Measurements from ENCODE around the gene SOAT1.
"Not testable (repeated sequence)": the region's sequence is repeated elsewhere in the genome, so short reads cannot be mapped to it uniquely, and the experiment has no call there.

SOAT1 gene

DNA sequence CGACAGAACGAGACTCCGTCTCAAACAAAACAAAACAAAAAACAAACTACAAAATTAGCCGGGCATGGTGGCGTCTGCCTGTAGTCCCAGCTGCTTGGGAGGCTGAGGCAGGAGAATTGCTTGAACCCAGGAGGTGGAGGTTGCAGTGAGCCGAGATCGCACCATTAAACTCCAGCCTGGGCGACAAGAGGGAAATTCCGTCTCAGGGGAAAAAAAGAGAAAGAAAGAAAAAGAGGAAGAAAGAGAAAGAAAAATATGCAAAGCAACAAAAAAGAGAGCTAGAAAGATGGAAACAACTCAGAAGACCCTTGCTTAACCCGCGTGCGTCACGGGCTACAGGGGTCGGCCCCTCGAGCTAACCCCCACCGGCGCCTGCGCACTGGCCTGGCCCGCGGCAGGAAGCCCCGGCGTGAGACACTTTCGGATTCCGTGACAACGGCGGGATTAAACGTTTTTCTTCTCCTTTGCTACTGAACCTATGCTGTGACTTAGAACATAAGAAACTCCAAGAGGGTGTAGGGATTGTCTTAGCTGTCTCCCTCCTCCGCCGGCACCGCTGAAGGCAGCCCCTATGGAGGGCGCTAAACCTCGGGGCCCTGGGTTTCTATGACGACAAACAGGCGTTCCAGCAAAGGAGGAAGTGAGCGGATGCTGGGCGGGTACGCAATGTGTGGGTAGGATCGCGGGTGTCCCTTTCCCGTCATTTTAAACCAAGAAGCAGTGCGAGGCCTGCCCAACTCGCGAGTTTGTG, 71.9 kb downstream of the SOAT1 start, which contains the start of gene AXDND1:
TSS of gene AXDND1 (plus strand) at position 630 of the 751 bp plus-strand sequence. CDS start 539 bp downstream, outside the sequence.
- DNase-seq: peak; percentile 75 to 84 (median 76)

- DNase-seq: no peak
These were observed 72.7 kb downstream of the SOAT1 start for GRCh38 chr1:179366093-179366800.

GRCh38 chr1:179369751-179370341, 76.2 kb downstream of the SOAT1 start:
- no peak for DNase-seq

DNA sequence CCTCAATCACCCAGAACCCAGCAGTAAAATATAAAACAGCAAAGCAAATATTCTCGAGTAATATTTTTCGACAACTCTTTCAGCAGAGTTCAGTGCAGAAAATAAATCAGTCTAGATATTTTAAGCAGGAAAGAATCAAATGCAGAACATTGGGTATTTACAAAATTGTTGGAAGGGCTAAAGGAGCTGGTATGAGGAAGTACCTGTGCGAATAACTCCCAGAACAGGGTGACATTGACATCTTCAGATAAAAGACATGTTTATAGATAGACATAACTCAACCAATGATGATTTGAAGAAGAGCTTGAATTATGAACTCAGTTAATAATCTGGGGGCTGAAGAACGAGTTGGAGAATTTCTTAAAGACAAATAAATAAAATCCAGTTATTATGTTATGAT, 78.6 kb downstream of the SOAT1 start:
- DNase-seq: no peak

DNA sequence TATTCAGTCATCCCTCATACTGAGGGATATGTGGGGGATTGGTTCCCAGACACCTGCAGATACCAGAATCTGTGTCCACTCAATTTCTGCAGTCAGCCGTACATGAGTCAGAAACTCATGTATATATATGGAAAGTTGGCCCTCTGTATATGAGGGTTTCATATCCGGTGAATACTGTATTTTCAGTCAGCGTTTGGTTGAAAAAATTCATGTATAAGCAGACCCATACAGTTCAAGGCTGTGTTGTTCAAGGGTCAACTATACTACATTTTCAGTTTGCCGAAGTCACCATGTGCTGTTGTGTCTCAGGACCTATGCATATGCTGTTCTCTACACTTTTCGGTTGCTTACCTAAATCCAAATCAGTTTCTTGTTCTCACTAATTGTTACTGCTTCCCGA, 82.6 kb downstream of the SOAT1 start:
- no peak for DNase-seq

DNA sequence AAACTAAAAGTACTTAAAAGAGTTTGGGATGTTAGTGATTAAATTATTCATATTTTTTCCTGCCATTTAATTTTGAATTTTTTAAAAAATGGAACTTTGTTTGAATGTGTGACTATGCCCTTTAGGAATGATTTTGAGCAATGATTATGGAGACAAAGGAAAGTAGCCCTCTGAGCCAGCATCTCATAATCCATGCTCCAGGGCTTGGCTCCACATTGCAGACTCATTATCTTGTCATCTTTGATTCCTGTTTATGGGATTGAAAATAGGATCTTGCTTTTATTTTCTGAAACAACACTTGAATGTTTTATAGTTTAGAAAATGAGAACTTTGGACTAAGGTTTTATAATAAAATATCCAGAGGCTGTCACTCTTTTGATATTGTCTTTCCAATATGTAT, 86.7 kb downstream of the SOAT1 start:
- DNase-seq: no peak

DNA sequence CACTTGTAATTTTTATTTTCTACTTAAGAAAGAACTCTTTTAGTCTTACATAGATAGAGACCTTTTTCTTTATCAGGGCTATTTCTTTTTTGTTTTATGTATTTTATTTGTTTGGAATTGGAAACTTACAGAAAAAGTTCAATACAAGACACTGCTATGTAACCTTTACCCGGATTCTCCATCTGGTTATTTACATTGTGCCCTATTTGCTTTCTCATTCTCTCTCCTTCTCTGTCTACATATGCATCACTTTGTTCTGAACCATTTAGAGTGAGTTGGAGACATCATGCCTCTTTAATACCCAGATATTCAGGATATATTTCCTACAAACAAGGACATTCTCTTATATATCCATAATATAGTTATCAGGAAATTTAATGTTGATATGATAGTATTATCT, 90.4 kb downstream of the SOAT1 start:
- no peak for DNase-seq

GRCh38 chr1:179385510-179385909, 91.9 kb downstream of the SOAT1 start:
- no peak for DNase-seq

- no peak for DNase-seq
These were observed 100.1 kb downstream of the SOAT1 start for GRCh38 chr1:179393721-179394120.

GRCh38 chr1:179399399-179399798, 105.8 kb downstream of the SOAT1 start:
- DNase-seq: not testable (repeated sequence)

All from activated CD4-positive, CD25-positive, alpha-beta regulatory T cell (primary cell).